Endometrial microvascular endothelial cells (primary cell): ENCODE measurements around the gene CELA3A. TPM values are rescaled to one million over a fixed set of nuclear protein-coding genes. Genes with fewer than 3 reads are reported as not detected.
"Not testable (repeated sequence)": the region's sequence is repeated elsewhere in the genome, so short reads cannot be mapped to it uniquely, and the experiment has no call there.

Source experiments
- in situ Hi-C: cut with HindIII; loops from 2 replicates; pipeline ENCODE4 v1.10.0; 2017; ENCODE audit warnings: low sequenced_read_pairs, low pct_unique_long_range_greater_than_20kb; ENCODE audit errors: inconsistent ontology term
- total RNA-seq: library from RNA; depleted of rRNA; stranded (reverse); fragments of >200 nt; gene quantifications from one replicate; pipeline ENCODE4 v1.2.3, GENCODE V29; 2015; ENCODE audit errors: inconsistent ontology term

Gene CELA3A
- total RNA-seq, 1 donor from 2014 or later = not detected

GRCh38 chr1:22006736-22007135 lies 5.3 kb downstream of the CELA3A start:
- in situ Hi-C loops = not testable (repeated sequence)

DNA sequence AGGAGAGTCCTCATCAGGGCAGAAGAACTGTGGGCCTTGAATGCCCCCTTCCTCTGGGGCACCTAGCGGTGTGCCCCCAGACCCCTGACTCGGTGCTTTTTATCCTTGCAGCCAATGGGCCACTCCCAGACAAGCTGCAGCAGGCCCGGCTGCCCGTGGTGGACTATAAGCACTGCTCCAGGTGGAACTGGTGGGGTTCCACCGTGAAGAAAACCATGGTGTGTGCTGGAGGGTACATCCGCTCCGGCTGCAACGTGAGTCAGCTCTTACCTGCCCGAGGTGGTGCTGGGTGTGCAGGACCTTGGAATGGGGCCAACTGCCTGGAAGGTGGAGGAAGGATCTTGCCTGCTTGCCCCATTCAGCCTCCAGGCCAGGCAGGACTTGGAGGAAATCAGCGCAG lies 5.8 kb downstream of the CELA3A start:
- in situ Hi-C loops = not testable (repeated sequence)

DNA sequence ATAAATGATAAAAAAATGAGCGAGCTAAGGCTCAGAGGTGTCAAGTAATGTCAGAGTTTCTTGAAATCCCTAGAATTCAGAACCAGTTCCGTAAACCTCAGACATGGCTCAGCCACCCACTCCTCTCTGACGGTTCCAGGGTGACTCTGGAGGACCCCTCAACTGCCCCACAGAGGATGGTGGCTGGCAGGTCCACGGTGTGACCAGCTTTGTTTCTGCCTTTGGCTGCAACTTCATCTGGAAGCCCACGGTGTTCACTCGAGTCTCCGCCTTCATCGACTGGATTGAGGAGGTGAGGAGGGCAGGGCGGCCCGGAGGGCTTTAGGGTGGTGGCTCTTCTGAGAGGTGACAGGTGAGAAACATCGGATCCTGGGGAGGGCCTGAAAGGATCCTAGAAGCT lies 8.1 kb downstream of the CELA3A start:
- in situ Hi-C loops = not testable (repeated sequence)

DNA sequence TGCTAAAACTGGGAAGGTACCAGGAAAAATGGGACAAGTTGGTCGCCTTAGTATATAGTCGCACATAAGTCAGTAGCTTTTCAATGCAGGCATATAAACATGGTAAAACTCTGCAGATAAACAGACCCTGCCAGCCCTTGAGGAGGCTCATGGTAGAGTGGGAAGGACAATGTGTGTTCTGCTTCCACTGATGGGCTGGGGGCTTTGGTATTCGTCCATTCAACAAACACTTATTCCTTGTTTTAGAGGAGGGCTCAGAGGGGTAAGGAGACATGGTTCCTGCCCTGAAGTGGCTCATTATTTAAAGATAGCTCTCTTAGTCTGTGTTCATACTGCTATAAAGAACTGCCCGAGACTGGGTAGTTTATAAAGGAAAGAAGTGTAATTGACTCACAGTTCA lies 11.3 kb downstream of the CELA3A start:
- in situ Hi-C loops = not testable (repeated sequence)

GRCh38 chr1:22014575-22015206 lies 13.2 kb downstream of the CELA3A start:
- in situ Hi-C loops = not testable (repeated sequence)

DNA sequence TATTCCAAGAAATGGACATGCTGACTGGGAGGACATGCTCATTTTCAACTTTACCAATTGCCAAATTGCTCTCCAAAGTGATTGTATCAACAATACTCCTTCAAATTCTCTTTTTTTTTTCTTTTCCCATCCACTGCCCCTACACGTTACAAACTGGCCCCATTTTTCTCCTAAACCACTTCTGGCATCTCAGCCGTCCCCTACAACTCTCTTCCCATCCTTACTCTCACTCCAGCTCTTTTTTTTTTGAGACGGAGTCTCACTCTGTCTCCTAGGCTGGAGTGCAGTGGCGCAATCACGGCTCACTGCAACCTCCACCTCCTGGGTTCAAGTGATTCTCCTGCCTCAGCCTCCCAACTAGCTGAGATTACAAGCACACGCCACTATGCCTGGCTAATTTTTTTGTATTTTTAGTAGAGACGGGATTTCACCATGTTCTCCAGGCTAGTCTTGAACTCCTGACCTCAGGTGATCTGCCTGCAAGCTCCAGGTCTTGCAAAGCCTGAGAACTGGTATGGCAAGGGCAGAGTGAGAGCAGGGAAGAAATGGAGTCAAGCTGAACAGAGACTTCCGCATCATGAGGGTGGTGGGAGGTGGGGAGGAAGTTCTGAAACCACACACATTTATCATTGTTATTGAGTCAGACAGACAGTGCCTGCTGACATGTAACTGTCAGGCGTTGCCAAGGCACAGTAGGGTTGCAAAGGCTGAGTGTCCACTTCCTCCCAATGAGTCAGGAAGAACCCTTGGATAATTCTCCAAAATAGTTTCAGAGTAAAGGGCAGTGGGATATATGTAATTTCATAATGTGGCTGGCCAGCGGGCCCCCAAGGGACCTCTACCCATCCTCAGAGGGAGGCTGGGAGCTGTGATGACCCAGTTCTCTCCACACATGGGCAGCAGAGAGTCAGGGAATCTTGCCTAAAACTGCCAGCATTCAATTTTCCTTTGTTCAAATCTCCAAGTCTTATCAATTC lies 17.4 kb downstream of the CELA3A start:
- in situ Hi-C loops = no loop called here

GRCh38 chr1:22021061-22021460 lies 19.6 kb downstream of the CELA3A start:
- in situ Hi-C loops = no loop called here

GRCh38 chr1:22024485-22025367 lies 23.3 kb downstream of the CELA3A start:
- in situ Hi-C loops = no loop called here

GRCh38 chr1:22025368-22026155 lies 24.1 kb downstream of the CELA3A start:
- in situ Hi-C loops = no loop called here

- in situ Hi-C loops = no loop called here
These were observed 25.4 kb downstream of the CELA3A start for GRCh38 chr1:22026924-22027289.

GRCh38 chr1:22030057-22030456 lies 28.6 kb downstream of the CELA3A start:
- in situ Hi-C loops = no loop called here

DNA sequence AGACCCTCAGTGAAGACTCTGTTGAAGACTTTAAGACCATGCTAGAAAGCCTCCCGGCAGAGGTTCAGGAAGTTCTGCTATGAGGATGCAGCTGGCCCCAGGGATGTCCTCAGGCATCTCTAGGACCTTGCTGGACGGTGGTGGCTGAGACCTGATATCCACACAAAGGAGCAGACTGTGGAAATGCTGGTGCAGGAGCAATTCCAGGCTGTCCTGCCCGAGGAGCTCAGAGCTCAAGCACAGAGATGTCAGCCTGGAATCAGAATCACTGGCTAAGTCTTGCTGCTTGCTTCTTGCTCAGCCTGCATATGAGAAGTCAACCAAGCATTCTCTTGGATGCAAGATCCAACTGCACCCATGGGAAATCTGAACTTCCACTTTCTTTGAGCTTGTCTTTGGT lies 29.0 kb downstream of the CELA3A start:
- in situ Hi-C loops = no loop called here

GRCh38 chr1:22031214-22031962 lies 29.9 kb downstream of the CELA3A start:
- in situ Hi-C loops = no loop called here

DNA sequence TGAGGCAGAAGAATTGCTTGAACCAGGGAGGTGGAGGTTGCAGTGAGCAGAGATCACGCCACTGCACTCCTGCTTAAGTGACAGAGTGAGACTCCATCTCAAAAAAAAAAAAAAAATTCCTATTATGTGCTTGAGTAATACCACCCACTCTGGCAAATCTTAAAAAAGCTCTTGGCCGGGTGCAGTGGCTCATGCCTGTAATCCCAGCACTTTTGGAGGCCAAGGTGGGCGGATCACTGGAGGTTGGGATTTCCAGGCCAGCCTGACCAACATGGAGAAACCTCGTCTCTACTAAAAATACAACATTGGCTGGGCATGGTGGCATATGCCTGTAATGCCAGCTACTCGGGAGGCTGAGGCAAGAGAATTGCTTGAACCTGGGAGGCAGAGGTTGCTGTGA lies 33.4 kb downstream of the CELA3A start:
- in situ Hi-C loops = not testable (repeated sequence)

DNA sequence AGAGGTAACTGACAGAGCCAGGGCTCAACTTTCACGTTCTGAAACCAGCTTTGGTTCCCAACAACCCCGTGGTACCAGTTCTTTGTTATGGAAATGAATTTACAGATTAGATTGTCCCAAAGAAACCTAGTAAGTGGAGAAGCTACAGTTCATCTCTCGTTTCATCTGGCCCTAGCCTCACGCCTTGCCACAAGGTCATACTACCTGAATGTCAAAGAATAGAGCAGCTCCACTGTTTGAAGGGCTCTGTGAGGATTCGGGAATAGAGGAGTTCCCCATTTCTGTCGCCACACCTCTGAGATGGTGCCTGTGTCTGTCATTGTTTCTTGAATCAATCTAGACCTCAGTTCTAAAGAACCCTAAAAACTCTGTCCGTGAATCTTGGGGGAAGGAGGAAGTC lies 36.1 kb downstream of the CELA3A start:
- in situ Hi-C loops = no loop called here

GRCh38 chr1:22038036-22038435 lies 36.6 kb downstream of the CELA3A start:
- in situ Hi-C loops = no loop called here

DNA sequence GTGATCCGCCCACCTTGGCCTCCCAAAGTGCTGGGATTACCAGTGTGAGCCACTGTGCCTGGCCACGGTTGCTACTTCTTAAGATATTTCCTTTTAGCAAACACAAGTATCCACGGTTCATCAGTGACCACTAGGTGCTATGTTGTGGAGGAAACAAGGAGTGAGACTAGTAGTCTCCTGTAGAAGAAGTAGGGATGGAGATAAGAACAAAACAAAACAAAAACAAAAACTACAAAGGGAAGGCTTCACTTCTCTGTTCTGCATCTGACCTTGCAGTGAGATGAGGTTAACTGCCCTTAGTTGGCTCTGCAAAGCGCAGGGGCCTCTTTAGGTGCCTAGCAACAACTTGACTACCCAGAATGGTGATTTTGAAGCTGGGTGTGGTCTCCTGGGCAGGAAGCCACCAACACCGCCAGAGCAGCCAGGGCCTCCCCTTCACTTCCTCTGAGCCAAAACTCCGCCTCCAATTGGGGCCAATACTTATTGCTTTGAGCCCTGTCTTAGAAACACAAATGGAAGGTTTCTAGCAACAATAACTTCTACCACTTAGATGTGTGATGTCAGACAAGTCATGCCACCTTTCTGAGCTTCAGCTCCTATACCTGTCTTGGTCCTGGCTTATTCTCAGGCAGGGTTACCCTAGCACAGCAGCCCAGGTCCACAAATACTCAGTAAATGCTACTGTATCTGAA lies 38.3 kb downstream of the CELA3A start:
- in situ Hi-C loops = no loop called here
